GM21786 (cell line): ENCODE measurements around the gene GIMAP8.
"Not testable (repeated sequence)": the region's sequence is repeated elsewhere in the genome, so short reads cannot be mapped to it uniquely, and the experiment has no call there.

Source experiments
- ATAC-seq: cut with Tn5 transposase; IDR thresholded peaks from one replicate; pipeline ENCODE4 v1.9.1; 2021; ENCODE audit not compliant: unreplicated experiment

Gene GIMAP8

GRCh38 chr7:150434240-150434639 lies 16.2 kb upstream of the GIMAP8 start:
- no peak for ATAC-seq

- ATAC-seq, result no peak
Observed at GRCh38 chr7:150435047-150435389, 15.4 kb upstream of the GIMAP8 start.

- ATAC-seq, result peak; percentile 91
Observed at GRCh38 chr7:150435390-150436073, 14.9 kb upstream of the GIMAP8 start.

- no peak for ATAC-seq
Observed at GRCh38 chr7:150439967-150440366, 10.5 kb upstream of the GIMAP8 start.

GRCh38 chr7:150441524-150441923 lies 8.9 kb upstream of the GIMAP8 start:
- no peak for ATAC-seq

GRCh38 chr7:150442811-150443210 lies 7.6 kb upstream of the GIMAP8 start:
- no peak for ATAC-seq

GRCh38 chr7:150443793-150444540 lies 6.5 kb upstream of the GIMAP8 start:
- ATAC-seq, result no peak

GRCh38 chr7:150444674-150445365 lies 5.6 kb upstream of the GIMAP8 start:
- ATAC-seq, result no peak

- no peak for ATAC-seq
Observed at GRCh38 chr7:150446288-150446938, 4.0 kb upstream of the GIMAP8 start.

- no peak for ATAC-seq
Observed at GRCh38 chr7:150447966-150448788, 2.3 kb upstream of the GIMAP8 start.

GRCh38 chr7:150448789-150449147 lies 1.7 kb upstream of the GIMAP8 start:
- ATAC-seq, result peak; percentile 49

- ATAC-seq, result no peak
Observed at GRCh38 chr7:150449206-150449952, 1.1 kb upstream of the GIMAP8 start.

GRCh38 chr7:150451097-150451793 lies 815 bp downstream of the GIMAP8 start:
- peak; percentile 42 for ATAC-seq

- ATAC-seq, result no peak
Observed at GRCh38 chr7:150451833-150452461, 1.5 kb downstream of the GIMAP8 start.

GRCh38 chr7:150453181-150453580 lies 2.8 kb downstream of the GIMAP8 start:
- ATAC-seq, result no peak

GRCh38 chr7:150453892-150454291 lies 3.5 kb downstream of the GIMAP8 start:
- ATAC-seq, result no peak

- not testable (repeated sequence) for ATAC-seq
Observed at GRCh38 chr7:150457064-150457463, 6.6 kb downstream of the GIMAP8 start.

GRCh38 chr7:150458235-150458634 lies 7.8 kb downstream of the GIMAP8 start:
- no peak for ATAC-seq

GRCh38 chr7:150458756-150459155 lies 8.3 kb downstream of the GIMAP8 start:
- no peak for ATAC-seq
